Right kidney (tissue), 1 donor: Measurements from ENCODE around the gene LARP4B.

Experiments
- DNase-seq: peaks from one replicate; pipeline ENCODE4 v3.0.0-alpha.2; 2016

Gene LARP4B

GRCh38 chr10:829241-829640 lies 102.3 kb downstream of the LARP4B start:
- DNase-seq: no peak

- no peak for DNase-seq
These were observed 103.3 kb downstream of the LARP4B start for GRCh38 chr10:828191-828590.

GRCh38 chr10:824946-825345 lies 106.6 kb downstream of the LARP4B start:
- no peak for DNase-seq

- no peak for DNase-seq
These were observed 107.0 kb downstream of the LARP4B start for GRCh38 chr10:824497-824896.

GRCh38 chr10:822661-823367 lies 108.7 kb downstream of the LARP4B start:
- DNase-seq: no peak

GRCh38 chr10:822197-822596 lies 109.3 kb downstream of the LARP4B start:
- DNase-seq: no peak

GRCh38 chr10:821322-821721 lies 110.2 kb downstream of the LARP4B start:
- no peak for DNase-seq

GRCh38 chr10:819816-820215 lies 111.7 kb downstream of the LARP4B start:
- DNase-seq: no peak

GRCh38 chr10:819326-819725 lies 112.2 kb downstream of the LARP4B start:
- DNase-seq: no peak

- DNase-seq: no peak
These were observed 112.8 kb downstream of the LARP4B start for GRCh38 chr10:818526-819220.

- no peak for DNase-seq
These were observed 113.5 kb downstream of the LARP4B start for GRCh38 chr10:818010-818409.

GRCh38 chr10:817371-817770 lies 114.1 kb downstream of the LARP4B start:
- no peak for DNase-seq

- no peak for DNase-seq
These were observed 114.5 kb downstream of the LARP4B start for GRCh38 chr10:816958-817357.

GRCh38 chr10:816091-816477 lies 115.4 kb downstream of the LARP4B start:
- DNase-seq: no peak

GRCh38 chr10:815338-816090 lies 116.0 kb downstream of the LARP4B start:
- no peak for DNase-seq

GRCh38 chr10:814536-815302 lies 116.8 kb downstream of the LARP4B start:
- no peak for DNase-seq

- no peak for DNase-seq
These were observed 118.2 kb downstream of the LARP4B start for GRCh38 chr10:813286-813685.

GRCh38 chr10:812787-813186 lies 118.7 kb downstream of the LARP4B start:
- no peak for DNase-seq

- DNase-seq: no peak
These were observed 119.9 kb downstream of the LARP4B start for GRCh38 chr10:811379-812175.

- no peak for DNase-seq
These were observed 121.1 kb downstream of the LARP4B start for GRCh38 chr10:810351-810846.

- no peak for DNase-seq
These were observed 121.7 kb downstream of the LARP4B start for GRCh38 chr10:809671-810350.
